ENCODE results near the gene CD226.
"Not testable (repeated sequence)": the region's sequence is repeated elsewhere in the genome, so short reads cannot be mapped to it uniquely, and the experiment has no call there.

CD226 gene

GRCh38 chr18:69956057-69956456 is 8.4 kb upstream of the CD226 start:
- no peak for DNase-seq

DNA sequence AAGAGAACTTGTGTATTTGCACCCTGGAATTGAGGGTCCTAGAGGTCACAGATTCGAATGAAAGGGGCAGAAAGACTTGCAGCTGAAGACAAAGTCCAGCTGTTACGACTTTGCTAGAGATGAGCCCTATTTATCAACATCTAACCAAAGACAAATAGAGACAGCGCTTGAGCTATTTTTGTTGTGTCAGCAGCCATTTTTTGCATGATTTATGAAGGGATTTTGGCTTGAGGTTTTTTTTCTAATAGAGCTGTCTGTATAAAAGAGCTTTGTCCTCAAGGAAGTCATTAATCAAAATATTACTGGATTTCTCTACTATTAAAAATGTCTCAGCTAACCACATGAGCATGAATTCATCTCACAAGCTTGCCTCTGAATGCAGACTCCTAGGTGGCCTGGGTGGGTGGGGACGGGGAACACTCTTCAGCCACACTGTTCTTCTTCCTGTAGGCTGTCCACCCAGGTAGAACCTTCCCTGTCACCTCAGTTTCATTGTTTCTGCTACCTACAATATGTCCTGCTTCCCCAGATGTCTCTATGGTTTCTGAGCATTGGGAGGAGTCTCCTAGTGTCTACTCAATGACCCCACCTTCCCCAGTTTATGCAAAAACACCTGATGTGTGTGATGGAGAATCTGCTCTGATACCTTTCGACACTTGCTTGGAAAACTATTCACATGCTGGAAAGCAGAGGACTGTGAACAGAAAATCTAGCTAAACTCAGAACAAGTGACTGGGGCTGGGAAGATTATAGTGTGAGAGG is 7.2 kb upstream of the CD226 start:
- DNase-seq = no peak

GRCh38 chr18:69953191-69953590 is 5.5 kb upstream of the CD226 start:
- DNase-seq = no peak

- DNase-seq = peak; percentile 58
Observed at GRCh38 chr18:69951182-69951581, 3.5 kb upstream of the CD226 start.

GRCh38 chr18:69949538-69949936 is 1.9 kb upstream of the CD226 start:
- DNase-seq = no peak

- peak; percentile 64 for DNase-seq
Observed at GRCh38 chr18:69948919-69949537, 1.4 kb upstream of the CD226 start.

GRCh38 chr18:69948256-69948655 is 583 bp upstream of the CD226 start:
- no peak for DNase-seq

GRCh38 chr18:69946608-69947155 is 991 bp downstream of the CD226 start:
- no peak for DNase-seq

GRCh38 chr18:69945220-69946114 is 2.2 kb downstream of the CD226 start:
- DNase-seq = no peak

DNA sequence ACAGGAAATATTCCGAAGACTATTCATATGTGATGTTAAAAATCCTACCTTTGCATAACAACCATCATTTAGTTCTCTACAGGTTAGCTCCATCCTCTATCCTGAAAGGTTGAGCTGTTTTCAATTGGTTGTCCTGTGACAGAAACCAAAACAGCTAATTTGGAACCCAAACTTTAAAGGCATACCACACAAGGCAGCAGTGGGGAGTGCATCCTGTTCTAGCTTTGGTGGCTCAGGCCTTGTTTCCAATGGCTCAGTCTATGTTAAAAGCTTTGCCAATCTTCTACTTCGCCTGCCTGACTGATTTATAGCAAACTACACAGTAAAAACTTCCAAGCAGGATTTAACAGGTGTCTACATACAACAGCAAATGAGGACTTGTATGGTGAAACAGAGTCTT is 3.2 kb downstream of the CD226 start:
- no peak for DNase-seq

GRCh38 chr18:69943021-69943420 is 4.7 kb downstream of the CD226 start:
- DNase-seq = no peak

DNA sequence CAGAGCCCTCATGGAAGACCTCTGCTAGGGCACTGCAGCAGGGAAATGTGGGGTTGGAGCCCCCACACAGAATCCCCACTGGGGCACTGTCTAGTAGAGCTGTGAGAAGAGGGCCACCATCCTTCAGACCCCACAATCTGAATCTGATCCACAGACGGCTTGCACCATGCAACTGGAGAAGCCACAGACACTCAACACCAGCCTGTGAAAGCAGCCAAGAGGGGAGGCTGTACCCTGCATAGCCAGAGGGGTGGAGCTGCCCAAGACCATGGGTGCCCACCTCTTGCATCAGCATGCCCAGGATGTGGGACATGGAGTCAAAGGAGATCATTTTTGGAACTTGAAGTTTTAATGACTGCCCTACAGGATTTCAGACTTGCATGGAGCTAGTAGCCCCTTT is 6.5 kb downstream of the CD226 start:
- no peak for DNase-seq

GRCh38 chr18:69939812-69940211 is 7.9 kb downstream of the CD226 start:
- DNase-seq = not testable (repeated sequence)

GRCh38 chr18:69936191-69936558 is 11.5 kb downstream of the CD226 start:
- DNase-seq = no peak

- DNase-seq = no peak
Observed at GRCh38 chr18:69935319-69936190, 12.1 kb downstream of the CD226 start.

- no peak for DNase-seq
Observed at GRCh38 chr18:69934601-69935265, 12.9 kb downstream of the CD226 start.

- no peak for DNase-seq
Observed at GRCh38 chr18:69929041-69929774, 18.5 kb downstream of the CD226 start.

DNA sequence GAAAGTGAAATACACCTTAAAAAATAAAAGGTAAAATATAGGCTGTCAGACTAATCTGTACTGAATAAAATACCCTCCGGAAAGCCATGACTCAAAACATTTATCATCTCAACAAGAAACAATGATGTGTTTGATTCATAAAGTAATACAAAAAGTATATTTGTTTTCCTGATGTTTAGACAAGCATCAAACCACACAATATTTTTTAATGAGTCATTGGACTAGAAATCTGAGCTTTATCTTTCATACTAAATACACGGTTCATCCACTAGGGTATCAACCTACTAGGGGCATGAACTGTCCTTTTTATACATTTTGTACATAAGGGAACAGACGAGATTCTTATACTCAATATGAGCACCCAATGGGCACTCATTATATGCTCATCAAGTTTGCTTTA is 31.3 kb downstream of the CD226 start:
- DNase-seq = peak; percentile 3

GRCh38 chr18:69908838-69909237 is 38.8 kb downstream of the CD226 start:
- no peak for DNase-seq

- no peak for DNase-seq
Observed at GRCh38 chr18:69906765-69907164, 40.9 kb downstream of the CD226 start.

GRCh38 chr18:69900941-69901340 is 46.7 kb downstream of the CD226 start:
- DNase-seq = no peak

Measured in EL (cell line).